Panc1 (cell line): ENCODE results near the gene TMEM212. TPM values are rescaled to one million over a fixed set of nuclear protein-coding genes. Genes with fewer than 3 reads are reported as not detected.

Source experiments
- ATAC-seq: fragments of 200-7000 bp; cut with Tn5 transposase; 2 replicates; pipeline ENCODE4 v1.9.1; 2020; ENCODE audit warnings: mild to moderate bottlenecking, moderate library complexity
- BruUV-seq: library from RNA; stranded (reverse); fragments of 400-500 nt; replicated peaks from 2 replicates; lab custom pipeline; 2021; lab: Mats Ljungman, UMichigan
- CTCF ChIA-PET: fragments of 300-600 bp; sonication (Branson Sonifier 250); formaldehyde crosslinking; loops from one replicate; lab custom pipeline; 2022; ENCODE audit warnings: antibody characterized with exemption; lab: Charles Lee
- POLR2A ChIA-PET: fragments of 300-600 bp; sonication (Branson Sonifier 250); formaldehyde crosslinking; loops from one replicate; lab custom pipeline; 2022; ENCODE audit warnings: antibody characterized with exemption; lab: Charles Lee
- DNase-seq: peaks from one replicate; pipeline ENCODE4 v3.0.0-alpha.2; 2010; ENCODE audit warnings: low read depth, low spot score
- H3K27ac ChIP-seq: 2 replicates; pipeline ENCODE4 v1.5.1; 2011; ENCODE audit warnings: mild to moderate bottlenecking, low read length, inconsistent platforms
- H3K27me3 ChIP-seq: fragments of 200-500 bp; sonication (Bioruptor generic); 2 replicates; pipeline ENCODE4 v1.6.0; 2014; ENCODE audit warnings: low read length, inconsistent platforms; ENCODE audit not compliant: control insufficient read depth, insufficient read depth
- H3K36me3 ChIP-seq: fragments of 200-500 bp; sonication (Bioruptor generic); 2 replicates; pipeline ENCODE4 v1.5.1; 2014; ENCODE audit warnings: inconsistent platforms, mild to moderate bottlenecking, low read length, moderate library complexity; ENCODE audit not compliant: control insufficient read depth, insufficient read depth
- H3K4me1 ChIP-seq: 2 replicates; pipeline ENCODE4 v1.5.1; 2011; ENCODE audit warnings: inconsistent platforms, mild to moderate bottlenecking, low read length, moderate library complexity; ENCODE audit not compliant: control insufficient read depth, insufficient read depth
- H3K4me3 ChIP-seq, 2 experiments: 2 replicates each; pipeline ENCODE4 v1.5.1; 2011 to 2012; ENCODE audit warnings: low read depth in 2 of 2, low read length in 2 of 2, mild to moderate bottlenecking in 2 of 2, inconsistent platforms in 1 of 2, moderate library complexity in 1 of 2
- H3K9me3 ChIP-seq: fragments of 200-500 bp; sonication (Bioruptor generic); 2 replicates; pipeline ENCODE4 v1.5.1; 2014; ENCODE audit warnings: low read depth, mild to moderate bottlenecking, inconsistent platforms, low read length, moderate library complexity; ENCODE audit not compliant: control insufficient read depth, insufficient read depth
- CTCF ChIP-seq: fragments of 450-650 bp; IDR thresholded peaks from 2 replicates; pipeline ENCODE4 v1.5.1; 2017; ENCODE audit warnings: mild to moderate bottlenecking
- POLR2AphosphoS5 ChIP-seq: IDR thresholded peaks from 2 replicates; pipeline ENCODE4 v1.6.1; 2012; ENCODE audit warnings: mild to moderate bottlenecking, low read depth, low read length, moderate library complexity
- REST ChIP-seq, 2 experiments: IDR thresholded peaks; 2 replicates each; pipeline ENCODE4 v1.6.1; 2011 to 2012; ENCODE audit warnings: low read depth in 2 of 2, control low read depth in 1 of 2, low read length in 1 of 2, mild to moderate bottlenecking in 1 of 2, moderate library complexity in 1 of 2; ENCODE audit not compliant: insufficient read depth in 1 of 2
- SIN3A ChIP-seq: IDR thresholded peaks from 2 replicates; pipeline ENCODE4 v1.6.1; 2012; ENCODE audit warnings: low read depth, mild to moderate bottlenecking, low read length, moderate library complexity, borderline replicate concordance; ENCODE audit not compliant: insufficient read depth
- TCF7L2 ChIP-seq: IDR thresholded peaks from 2 replicates; pipeline ENCODE4 v1.6.1; 2011; ENCODE audit warnings: mild to moderate bottlenecking, low read depth, low read length, inconsistent platforms
- in situ Hi-C: cut with HindIII; loops from 2 replicates; pipeline ENCODE4 v1.10.0; 2016; ENCODE audit warnings: low sequenced_read_pairs, low pct_unique_long_range_greater_than_20kb
- intact Hi-C: fragments of 100-400 bp; cut with micrococcal nuclease; formaldehyde crosslinking; loops from one replicate; pipeline ENCODE4 v1.10.0; 2022; ENCODE audit not compliant: unreplicated experiment
- total RNA-seq: library from RNA; stranded (reverse); gene quantifications from one replicate; pipeline ENCODE4 v1.2.1, GENCODE V29; 2021; ENCODE audit not compliant: unreplicated experiment

Gene TMEM212
- total RNA-seq, 1 experiment from 2014 or later = not detected

GRCh38 chr3:171834461-171834801, 8.7 kb upstream of the TMEM212 start:
- intact Hi-C loops (loop anchor here (1.0 to 10.0 kb wide), 4 partner anchors 62 to 650 kb away; no protein-coding TSS in a partner anchor), in situ Hi-C loops (no loop called here)
- BruUV-seq = no TSS peak
- peaks cover 23% of the 10 kb centered on the region for H3K4me1 ChIP-seq
- peak overlapping the region; percentile 49 for H3K27ac ChIP-seq
- no peak overlapping the region for H3K4me3 ChIP-seq
- ChIA-PET CTCF (interaction anchor here (1.0 to 1.9 kb wide), 2 partner anchors 62 to 188 kb away, joined by 6 to 16 read pairs; no protein-coding TSS in a partner anchor), POLR2A (interaction anchor here (0.5 to 1.1 kb wide), 2 partner anchors 59 to 62 kb away, joined by 3 read pairs; no protein-coding TSS in a partner anchor)
- TF ChIP-seq CTCF (peak; percentile 51; the same call in 1 of the 2 replicates), REST (IDR thresholded peaks at IDR 0.05; ENCODE audit: insufficient read depth in 1 of 2, low read depth in 2 of 2, low read length in 1 of 2) (no peak), TCF7L2 (peak; percentile 15; the same call in 1 of the 2 replicates)
- no peaks in the 10 kb centered on the region for H3K27me3 ChIP-seq
- ATAC-seq (no peak), DNase-seq (no peak)
- no peaks in the 10 kb centered on the region for H3K9me3 ChIP-seq
- no peaks in the 10 kb centered on the region for H3K36me3 ChIP-seq

- no peak for ATAC-seq
- H3K4me3 ChIP-seq = no peak overlapping the region
- TF ChIP-seq TCF7L2 (no peak), SIN3A (no peak), REST (IDR thresholded peaks at IDR 0.05; ENCODE audit: insufficient read depth in 1 of 2, low read depth in 2 of 2, low read length in 1 of 2) (no peak), CTCF (no peak), POLR2AphosphoS5 (no peak)
- in situ Hi-C loops = no loop called here
- H3K4me1 ChIP-seq = peaks cover 17% of the 10 kb centered on the region
- no peaks in the 10 kb centered on the region for H3K9me3 ChIP-seq
- intact Hi-C loops = loop anchor here (10.0 kb wide), 1 partner anchor 650 kb away; no protein-coding TSS in a partner anchor
- POLR2A ChIA-PET = interaction anchor here (0.5 kb wide), 1 partner anchor 59 kb away, joined by 3 read pairs; no protein-coding TSS in a partner anchor
- no peaks in the 10 kb centered on the region for H3K27me3 ChIP-seq
- H3K27ac ChIP-seq = no peak overlapping the region
- DNase-seq = no peak
- CTCF ChIA-PET = no interaction called here
- H3K36me3 ChIP-seq = no peaks in the 10 kb centered on the region
- no TSS peak for BruUV-seq
These were observed 8.0 kb upstream of the TMEM212 start for GRCh38 chr3:171835116-171835515.
